ENCODE measurements around the gene TFIP11. TPM values are rescaled to one million over a fixed set of nuclear protein-coding genes. Genes with fewer than 3 reads are reported as not detected.
A peak's percentile ranks its signal among the peaks of the same experiment; 100 is the strongest.
"Not testable (repeated sequence)": the region's sequence is repeated elsewhere in the genome, so short reads cannot be mapped to it uniquely, and the experiment has no call there.

The TFIP11 gene
- total RNA-seq, 2 donors from 2014 or later: 21.3 to 24.2 TPM

DNA sequence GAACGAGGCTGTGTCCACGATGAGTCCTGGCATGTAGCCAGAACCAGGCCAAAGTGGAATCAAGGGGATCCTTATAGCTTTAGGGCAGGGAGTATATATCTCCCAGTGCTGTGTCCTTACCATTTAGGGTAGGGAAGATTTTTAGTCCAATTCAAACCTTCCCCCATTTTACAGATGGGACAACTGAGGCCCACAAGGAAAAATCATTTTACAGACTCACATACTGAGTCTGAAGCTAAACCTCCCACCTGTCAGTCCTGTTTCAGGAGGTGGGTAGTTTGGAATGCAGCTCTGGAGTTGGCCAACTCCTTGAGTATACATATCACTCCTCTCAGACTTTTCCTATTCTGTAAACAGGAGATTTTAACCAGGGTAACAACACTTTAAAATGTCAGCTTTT is 33.1 kb upstream of the TFIP11 start:
- intact Hi-C loops (cut with DNase I): no loop called here
- DNase-seq (ENCODE audit: low spot score): no peak

DNA sequence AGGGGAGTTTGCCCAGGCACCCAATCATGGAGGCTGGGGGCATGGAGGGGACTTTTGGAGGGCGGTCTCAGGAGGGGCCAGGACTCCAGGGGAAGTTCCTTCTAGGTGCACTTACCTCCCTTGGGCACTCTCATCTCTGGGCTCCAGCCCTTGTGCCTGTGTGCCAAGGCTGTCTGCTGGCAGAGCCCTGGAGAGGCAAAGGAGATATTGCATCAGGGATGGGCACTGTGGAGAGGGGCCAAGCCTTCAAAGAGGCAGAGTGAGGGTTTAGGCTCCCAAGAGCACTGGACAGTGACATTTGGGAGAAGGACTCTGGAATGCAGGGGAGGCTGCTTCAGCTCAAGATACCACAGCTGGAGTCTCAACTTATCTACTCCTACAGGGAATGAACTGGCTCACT is 32.2 kb upstream of the TFIP11 start:
- intact Hi-C loops (cut with DNase I): no loop called here
- DNase-seq (ENCODE audit: low spot score): no peak

DNA sequence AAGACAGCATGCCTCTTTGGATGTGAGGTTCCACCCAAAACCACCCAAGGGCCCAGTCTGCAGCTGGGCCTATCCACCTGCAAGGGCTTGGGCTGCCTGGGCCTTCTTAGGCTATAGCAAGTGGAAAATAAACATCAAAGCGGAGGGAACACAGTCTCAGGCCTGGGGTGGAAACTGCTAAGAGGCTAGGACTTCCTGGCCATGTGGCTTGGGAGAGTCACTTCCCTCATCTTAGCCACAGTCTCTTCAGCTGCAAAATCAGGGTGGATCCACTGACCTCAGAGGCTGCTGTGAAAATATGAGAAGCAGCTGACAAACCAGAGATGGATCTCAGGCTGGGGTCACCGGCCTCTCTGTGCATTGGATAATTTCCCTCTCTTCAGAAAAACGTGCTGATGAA is 30.6 kb upstream of the TFIP11 start:
- intact Hi-C loops (cut with DNase I): no loop called here
- no peak for DNase-seq (ENCODE audit: low spot score)

DNA sequence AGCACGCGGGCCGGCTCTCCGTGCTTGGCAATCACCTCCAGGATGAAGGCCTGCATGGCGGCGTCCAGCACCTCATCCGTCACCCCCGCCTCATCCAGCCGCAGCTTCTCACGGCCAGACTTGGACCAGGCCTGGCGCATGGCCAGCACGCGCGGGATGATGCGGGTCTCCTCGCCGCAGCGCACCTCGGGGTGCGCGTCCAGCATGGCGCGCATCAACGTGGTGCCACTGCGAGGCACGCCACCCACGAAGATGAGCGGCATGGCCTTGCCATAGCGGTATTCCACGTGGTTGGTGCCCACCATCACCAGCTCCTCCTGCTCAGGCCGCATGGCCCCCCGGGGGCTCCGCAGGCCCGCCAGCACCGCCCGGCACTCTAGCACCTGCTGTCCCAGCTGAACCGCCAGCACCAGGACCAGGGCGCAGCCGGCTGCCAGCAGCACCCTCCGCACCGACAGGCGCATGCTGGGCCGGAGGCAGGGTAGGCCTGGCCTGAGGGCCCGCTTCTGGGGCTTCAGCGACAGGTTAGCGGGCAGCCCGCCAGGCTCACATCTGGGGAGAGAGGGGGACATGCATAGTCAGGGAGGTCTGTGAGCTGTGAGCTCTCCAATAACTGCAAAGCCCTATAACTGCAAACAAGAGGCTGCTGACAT is 29.0 kb upstream of the TFIP11 start:
- no peak for DNase-seq (ENCODE audit: low spot score)
- intact Hi-C loops (cut with DNase I): no loop called here

DNA sequence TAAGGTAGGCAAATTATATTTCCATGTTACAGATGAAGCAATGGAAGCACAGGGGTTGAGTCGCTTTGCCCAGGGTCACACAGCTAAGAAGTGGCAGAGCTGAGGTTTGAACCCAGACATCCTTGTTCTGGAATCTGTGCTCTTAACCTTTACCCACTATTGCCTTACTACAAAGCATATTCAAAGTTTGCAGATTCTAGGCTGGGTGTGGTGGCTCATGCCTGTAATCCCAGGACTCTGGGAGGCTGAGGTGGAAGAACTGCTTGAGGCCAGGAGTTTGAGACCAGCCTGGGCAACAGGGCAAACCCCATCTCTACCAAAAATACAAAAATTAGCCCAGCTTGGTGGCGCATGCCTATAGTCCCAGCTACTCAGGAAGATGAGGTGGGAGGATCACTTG is 27.8 kb upstream of the TFIP11 start:
- no peak for DNase-seq (ENCODE audit: low spot score)
- intact Hi-C loops (cut with DNase I): no loop called here

DNA sequence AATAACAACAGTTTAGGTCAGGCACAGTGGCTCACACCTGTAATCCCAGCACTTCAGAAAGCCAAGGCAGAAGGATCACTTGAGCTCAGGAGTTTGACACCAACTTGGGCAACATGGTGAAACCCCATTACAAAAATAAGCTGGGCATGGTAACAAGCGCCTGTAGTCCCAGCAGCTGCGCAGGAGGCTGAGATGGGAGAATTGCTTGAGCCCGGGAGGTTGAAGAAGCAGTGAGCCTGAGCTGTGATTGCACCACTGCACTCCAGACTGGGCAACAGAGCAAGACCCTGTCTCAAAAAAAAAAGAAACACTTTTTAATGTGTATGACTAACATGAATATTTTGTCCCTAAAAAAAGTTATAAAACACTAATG is 24.5 kb upstream of the TFIP11 start:
- no peak for DNase-seq (ENCODE audit: low spot score)
- intact Hi-C loops (cut with DNase I): no loop called here

DNA sequence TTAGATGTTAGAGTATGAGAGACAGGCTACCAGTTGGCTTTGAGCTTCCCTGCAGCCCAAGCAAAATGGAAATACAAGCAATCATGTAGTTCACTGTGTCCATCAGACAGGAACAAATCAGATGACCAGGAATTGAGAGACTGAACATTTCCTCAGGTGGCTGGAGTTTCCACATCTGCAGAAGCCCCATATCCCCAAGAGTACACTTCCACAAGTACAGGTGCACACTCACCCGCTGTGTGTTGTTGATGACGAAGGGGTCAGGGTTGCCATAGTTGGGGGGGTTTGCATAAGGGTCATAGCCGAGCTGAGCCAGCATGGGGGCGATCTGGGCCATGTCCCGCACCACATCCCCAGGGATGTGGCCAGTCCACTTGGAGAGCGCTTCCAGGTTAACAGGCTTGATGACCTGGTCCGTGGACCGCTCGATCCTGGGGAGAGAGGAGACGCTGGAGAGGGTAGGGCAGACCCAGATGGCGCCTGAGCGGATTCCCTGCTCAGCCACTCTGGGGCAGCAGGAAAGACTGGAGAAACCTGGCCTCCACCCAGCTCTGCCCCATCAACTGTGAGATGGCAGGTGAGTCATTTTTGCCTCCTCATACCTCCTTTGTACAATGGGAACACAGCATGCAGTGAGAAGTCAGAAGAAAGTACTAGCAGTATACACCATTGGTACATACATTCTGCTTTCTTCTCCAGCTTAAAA is 23.9 kb upstream of the TFIP11 start:
- DNase-seq (ENCODE audit: low spot score): no peak
- intact Hi-C loops (cut with DNase I): no loop called here

DNA sequence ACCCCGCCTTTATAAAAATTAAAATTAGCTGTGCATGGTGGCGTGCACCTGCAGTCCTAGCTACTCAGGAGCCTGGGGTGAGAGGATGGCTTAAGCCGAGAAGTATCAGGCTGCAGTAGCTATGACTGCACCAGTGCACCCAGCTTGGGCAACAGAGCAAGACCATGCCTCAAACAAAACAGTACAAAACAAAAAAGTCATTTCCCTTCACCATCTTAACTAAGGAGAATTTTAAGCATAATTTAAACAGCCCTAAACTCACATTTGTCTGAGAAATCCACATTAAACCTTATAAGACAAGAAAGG is 23.3 kb upstream of the TFIP11 start:
- intact Hi-C loops (cut with DNase I): no loop called here
- DNase-seq (ENCODE audit: low spot score): no peak

DNA sequence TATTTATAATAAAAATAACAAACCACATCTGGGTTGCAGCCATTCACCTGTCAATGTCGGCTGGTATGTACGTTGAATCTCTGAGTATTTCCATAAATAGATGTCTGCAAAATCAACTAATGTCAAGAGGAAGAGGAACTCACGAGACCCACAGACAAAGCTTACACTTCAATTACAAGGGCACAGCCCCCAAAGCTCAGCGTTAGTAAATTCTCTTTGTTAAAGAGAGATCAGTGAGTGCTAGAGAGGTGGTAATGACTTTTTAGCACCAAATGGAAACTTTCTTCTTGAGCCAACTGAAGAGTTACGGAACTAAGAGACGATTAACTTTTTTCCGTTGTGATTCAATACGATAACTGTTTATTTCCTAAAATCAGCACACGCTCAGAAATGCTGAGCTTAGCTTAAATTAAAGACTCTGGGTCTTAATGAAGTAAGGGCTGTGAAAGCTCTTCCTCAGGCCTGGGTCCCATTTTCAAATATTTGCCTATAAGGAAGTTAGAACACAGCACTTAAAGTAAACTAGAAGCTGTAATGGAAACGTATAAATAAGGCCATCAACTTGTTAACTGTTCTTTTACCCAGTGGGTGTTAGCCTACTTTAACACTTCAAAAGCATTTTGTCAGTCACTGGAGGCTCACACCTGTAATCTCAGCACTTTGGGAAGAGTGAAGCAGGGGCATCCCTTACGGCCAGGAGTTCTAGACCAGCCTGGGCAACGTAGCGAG is 22.8 kb upstream of the TFIP11 start:
- intact Hi-C loops (cut with DNase I): no loop called here
- DNase-seq (ENCODE audit: low spot score): no peak

DNA sequence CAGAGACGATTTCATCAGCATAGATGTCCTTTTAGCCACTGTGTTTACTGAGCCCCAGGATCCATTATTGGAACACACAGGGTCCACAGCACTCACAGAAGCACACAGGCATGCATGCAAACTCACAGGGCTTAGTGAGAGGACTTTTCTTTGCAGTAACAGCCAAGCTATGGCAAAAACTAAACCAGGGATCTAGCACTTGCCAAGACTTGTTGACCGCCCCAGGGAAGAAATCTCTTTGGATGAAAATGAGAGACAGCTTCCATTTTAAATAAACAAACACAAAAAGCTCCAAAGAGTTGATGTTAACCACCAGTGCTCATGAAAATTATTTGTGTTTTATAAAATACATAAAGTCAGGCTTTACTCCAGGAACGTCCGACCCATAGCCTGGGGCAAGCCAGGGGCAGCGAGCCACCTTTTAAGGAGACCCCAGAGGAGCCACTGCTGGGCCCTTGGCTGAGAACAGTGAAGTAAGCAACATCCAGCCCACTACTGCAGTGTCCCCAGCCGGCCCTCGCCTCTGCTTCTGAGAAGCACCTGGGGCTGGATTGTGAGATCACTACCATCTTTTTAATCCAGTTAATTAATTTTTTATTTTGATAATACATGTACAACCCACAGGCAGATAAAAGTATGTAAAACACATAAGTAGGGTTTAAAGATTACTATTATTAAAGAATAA is 22.0 kb upstream of the TFIP11 start:
- intact Hi-C loops (cut with DNase I): no loop called here
- DNase-seq (ENCODE audit: low spot score): no peak

DNA sequence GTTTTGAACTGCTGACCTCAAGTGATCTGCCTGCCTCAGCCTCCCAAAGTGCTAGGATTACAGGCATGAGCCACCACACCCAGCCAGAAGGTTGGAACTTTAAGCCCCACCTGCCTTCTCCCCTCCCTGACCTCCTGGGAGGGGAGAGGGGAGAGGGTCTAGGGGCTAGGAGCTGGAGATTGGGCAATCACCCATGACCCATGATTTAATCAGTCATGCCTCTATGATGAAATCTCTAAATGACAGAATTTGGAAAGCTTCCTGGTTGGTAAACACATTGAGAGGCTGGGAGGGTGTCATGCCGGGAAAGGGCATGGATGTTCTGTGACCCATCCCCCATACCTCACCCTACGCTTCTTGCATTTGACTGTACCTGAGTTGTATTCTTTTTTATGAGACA is 17.1 kb upstream of the TFIP11 start:
- DNase-seq (ENCODE audit: low spot score): peak; percentile 24
- intact Hi-C loops (cut with DNase I): no loop called here

DNA sequence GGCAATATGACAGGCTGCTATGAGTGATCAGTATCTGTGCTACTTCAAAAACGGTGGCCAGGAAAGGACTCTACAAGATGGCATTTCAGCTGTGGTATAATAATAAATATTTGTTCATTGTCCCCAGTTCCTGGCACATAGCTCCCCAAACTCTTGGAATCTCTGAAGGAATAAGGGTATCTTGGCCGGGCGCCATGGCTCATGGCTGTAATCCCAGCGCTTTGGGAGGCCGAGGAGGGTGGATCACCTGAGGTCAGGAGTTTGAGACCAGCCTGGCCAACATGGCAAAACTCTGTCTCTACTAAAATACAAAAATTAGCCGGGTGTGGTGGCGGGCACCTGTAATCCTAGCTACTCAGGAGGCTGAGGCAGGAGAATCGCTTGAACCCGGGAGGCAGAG is 16.2 kb upstream of the TFIP11 start:
- intact Hi-C loops (cut with DNase I): not testable (repeated sequence)
- DNase-seq (ENCODE audit: low spot score): peak; percentile 73

DNA sequence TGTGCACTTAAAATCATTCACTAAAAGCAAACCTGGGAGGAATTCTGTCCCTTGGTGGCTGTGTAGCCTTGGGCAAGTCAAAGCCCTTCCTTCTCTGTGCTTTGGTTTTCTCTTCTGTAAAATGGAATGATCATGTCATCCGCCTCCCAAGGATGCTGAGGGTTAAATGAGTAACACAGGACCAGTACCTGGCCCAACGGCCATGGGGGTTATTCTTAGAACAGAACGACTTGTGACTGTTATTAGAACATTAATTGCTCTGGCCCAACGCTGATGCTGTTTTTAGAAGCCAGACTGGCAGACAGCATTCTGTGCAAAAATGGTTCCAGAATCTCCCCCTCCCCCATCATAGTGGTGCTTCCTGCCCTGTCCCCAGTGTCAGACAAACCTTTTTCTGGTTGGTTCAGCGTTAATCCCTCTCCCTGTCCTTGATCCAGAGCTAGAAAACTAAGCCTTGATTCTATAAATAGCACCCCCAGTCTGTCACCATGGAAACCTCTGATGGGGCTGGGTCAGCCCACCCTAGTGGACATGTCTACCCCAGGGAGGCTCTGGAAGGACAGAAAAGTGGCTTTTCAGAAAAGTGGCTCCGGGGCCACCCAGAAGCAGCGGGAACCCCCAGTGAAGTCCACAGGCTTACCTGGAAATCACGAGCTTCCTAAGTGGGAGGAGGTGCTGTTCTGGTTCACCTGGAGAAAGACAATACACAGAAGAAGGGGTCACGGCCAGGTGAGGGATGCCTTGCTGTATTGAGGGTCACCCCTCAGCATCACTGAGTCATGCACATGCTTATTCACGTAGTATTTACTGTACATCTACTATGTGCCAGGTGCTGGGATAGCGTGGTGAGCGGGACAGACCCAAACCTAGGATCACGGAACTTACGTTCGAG is 15.5 kb upstream of the TFIP11 start:
- peak; percentile 70 for DNase-seq (ENCODE audit: low spot score)
- intact Hi-C loops (cut with DNase I): no loop called here

DNA sequence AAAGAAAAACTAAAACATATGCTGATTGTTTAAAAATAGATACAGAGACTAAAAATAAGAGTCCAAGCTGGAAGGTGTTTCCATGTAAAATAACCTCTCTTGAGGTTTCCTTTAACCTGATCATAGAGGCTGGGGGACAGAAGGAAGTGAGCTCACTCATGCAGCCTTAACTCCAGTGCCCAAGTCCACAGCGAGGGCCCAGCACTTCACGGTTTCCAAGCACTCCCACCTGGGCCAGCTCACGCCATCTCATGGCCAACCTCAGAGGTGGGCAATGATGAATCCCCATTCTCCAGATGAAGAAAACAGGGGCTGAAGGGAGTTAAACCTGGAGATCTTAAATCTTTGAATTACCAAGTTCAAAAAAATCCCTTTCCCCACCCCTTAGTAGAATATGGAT is 14.9 kb upstream of the TFIP11 start:
- DNase-seq (ENCODE audit: low spot score): peak; percentile 7
- intact Hi-C loops (cut with DNase I): no loop called here

DNA sequence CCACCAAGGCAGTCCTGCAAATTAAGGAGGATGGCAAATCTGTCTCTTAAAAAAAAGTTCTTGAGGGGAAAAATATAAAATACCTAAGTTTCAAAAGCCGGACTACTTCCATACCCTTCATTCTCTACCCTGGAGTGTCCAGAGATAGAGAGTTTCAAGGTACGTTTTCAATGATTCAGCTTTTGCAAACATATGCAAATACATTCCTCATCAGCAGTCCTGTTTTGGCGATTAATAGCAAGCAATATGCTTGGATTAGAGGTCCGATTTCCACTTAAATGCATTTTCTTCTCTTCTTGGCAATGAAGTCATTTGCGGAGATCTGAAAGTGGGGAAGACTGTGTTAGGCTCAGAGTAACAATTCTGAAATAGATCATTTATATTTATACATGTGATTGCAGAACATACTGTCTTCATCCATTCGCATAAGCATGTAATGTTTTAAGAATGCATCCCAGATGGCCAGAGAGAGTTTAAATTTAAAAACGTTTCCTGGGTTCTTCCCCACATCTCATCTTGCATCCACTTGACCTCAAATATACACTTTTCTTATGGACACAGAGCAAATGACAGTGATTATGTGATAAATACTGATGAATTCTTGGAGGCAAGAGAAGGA is 13.8 kb upstream of the TFIP11 start:
- intact Hi-C loops (cut with DNase I): no loop called here
- no peak for DNase-seq (ENCODE audit: low spot score)

DNA sequence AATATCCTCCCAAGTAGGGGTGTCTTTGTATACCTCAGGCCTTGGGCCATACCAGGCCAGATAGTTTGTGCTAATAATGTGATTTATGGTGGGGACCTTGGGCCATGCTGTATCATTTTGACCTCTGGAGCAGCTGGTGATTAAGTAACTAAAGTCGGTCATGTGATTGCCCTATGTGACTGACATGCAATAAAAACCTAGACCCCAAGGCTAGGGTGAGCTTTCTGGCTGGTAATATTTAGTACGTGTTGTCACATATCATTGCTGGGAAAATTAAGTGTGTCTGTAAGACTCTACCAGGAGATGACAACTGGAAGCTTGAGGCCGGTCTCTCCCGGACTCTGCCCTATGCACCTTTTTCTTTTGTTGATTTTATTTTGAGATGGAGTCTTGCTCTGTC is 12.6 kb upstream of the TFIP11 start:
- intact Hi-C loops (cut with DNase I): loop anchor here in 1 of 2 donors (5.0 kb wide), 1 partner anchor 633 kb away; no protein-coding TSS in a partner anchor
- no peak for DNase-seq (ENCODE audit: low spot score)

DNA sequence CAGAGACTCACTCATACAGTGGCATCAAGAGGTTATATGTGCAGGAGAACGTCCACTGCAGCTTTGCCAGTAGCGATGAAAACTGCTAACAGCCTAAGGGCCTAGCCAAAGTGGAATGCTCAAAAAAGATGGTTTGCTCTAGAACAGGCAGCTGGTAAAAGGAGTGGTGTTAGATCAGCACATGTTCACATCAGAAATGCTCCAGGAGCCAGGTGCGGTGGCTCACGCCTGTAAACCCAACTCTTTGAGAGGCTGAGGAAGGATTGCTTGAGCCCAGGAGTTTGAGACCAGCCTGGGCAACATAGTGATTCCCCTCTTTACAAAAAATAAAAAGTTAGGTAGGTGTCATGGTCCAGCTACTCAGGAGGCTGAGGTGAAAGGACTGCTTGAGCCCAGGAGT is 10.3 kb upstream of the TFIP11 start:
- intact Hi-C loops (cut with DNase I): loop anchor here in 1 of 2 donors (5.0 kb wide), 1 partner anchor 630 kb away; no protein-coding TSS in a partner anchor
- no peak for DNase-seq (ENCODE audit: low spot score)

DNA sequence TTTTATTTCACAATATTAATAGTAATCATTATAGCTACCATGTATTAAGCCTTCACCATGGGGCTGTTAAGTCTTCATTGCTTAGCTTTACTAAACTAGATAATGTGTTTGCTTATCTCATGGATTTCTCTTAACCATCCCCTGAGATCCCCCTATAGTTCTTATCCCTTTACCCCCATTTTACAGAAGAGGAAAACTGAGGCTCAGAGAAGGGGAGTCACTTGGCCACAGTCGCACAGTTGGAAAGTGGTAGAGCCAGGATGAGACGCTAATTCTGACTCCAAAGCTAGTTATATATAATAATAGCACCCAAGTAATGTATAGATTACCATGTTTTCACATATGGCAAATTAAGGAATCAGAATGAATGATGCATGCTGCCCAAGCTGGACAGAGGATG is 9.7 kb upstream of the TFIP11 start:
- DNase-seq (ENCODE audit: low spot score): no peak
- intact Hi-C loops (cut with DNase I): loop anchor here in 1 of 2 donors (5.0 kb wide), 1 partner anchor 630 kb away; no protein-coding TSS in a partner anchor

DNA sequence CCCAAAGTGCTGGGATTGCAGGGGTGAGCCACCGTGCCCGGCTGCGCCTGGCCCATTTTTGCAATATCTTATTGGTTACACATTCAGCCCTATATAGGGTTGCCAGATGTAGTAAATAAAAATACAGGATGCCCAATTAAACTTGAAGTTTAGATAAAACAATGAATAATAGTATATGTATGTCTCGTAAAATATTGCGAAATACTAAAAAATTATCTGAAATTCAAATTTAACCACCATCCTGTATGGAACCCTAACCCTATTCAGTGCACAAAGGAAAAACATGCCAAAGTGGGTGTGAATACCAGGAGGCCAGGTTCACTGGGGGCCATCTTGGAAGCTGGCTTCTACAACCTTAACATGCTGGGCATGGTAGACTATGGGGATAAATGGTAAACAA is 5.2 kb upstream of the TFIP11 start:
- no peak for DNase-seq (ENCODE audit: low spot score)
- intact Hi-C loops (cut with DNase I): loop anchor here in 1 of 2 donors (10.0 kb wide), 1 partner anchor 67 kb away; no protein-coding TSS in a partner anchor

Data from posterior vena cava (tissue), 2 donors.